GM21737 (cell line): ENCODE data around the gene FGD4.
"Not testable (repeated sequence)": the region's sequence is repeated elsewhere in the genome, so short reads cannot be mapped to it uniquely, and the experiment has no call there.

Experiments
- ATAC-seq: cut with Tn5 transposase; IDR thresholded peaks from one replicate; pipeline ENCODE4 v1.9.1; 2021; ENCODE audit warnings: mild to moderate bottlenecking, moderate library complexity; ENCODE audit not compliant: unreplicated experiment

Gene FGD4

GRCh38 chr12:32489070-32489469 lies 89.7 kb downstream of the FGD4 start:
- ATAC-seq = no peak

- ATAC-seq = no peak
These were observed 91.4 kb downstream of the FGD4 start for GRCh38 chr12:32490801-32491200.

GRCh38 chr12:32493282-32493681 lies 93.9 kb downstream of the FGD4 start:
- ATAC-seq = no peak

- ATAC-seq = no peak
These were observed 95.3 kb downstream of the FGD4 start for GRCh38 chr12:32494656-32495055.

- no peak for ATAC-seq
These were observed 97.6 kb downstream of the FGD4 start for GRCh38 chr12:32496946-32497345.

GRCh38 chr12:32497864-32498263 lies 98.5 kb downstream of the FGD4 start:
- ATAC-seq = no peak

- ATAC-seq = no peak
These were observed 99.7 kb downstream of the FGD4 start for GRCh38 chr12:32499048-32499447.

- ATAC-seq = no peak
These were observed 102.5 kb downstream of the FGD4 start for GRCh38 chr12:32501835-32502333.

- no peak for ATAC-seq
These were observed 103.5 kb downstream of the FGD4 start for GRCh38 chr12:32502693-32503502.

- ATAC-seq = no peak
These were observed 104.4 kb downstream of the FGD4 start for GRCh38 chr12:32503730-32504129.

- no peak for ATAC-seq
These were observed 105.2 kb downstream of the FGD4 start for GRCh38 chr12:32504591-32504990.

GRCh38 chr12:32505067-32505945 lies 105.9 kb downstream of the FGD4 start:
- ATAC-seq = no peak

- not testable (repeated sequence) for ATAC-seq
These were observed 108.0 kb downstream of the FGD4 start for GRCh38 chr12:32507096-32507941.

GRCh38 chr12:32507942-32508320 lies 108.6 kb downstream of the FGD4 start:
- ATAC-seq = no peak

GRCh38 chr12:32508626-32509025 lies 109.3 kb downstream of the FGD4 start:
- ATAC-seq = no peak

- no peak for ATAC-seq
These were observed 110.2 kb downstream of the FGD4 start for GRCh38 chr12:32509328-32510091.

GRCh38 chr12:32511976-32512375 lies 112.6 kb downstream of the FGD4 start:
- not testable (repeated sequence) for ATAC-seq

- no peak for ATAC-seq
These were observed 113.0 kb downstream of the FGD4 start for GRCh38 chr12:32512379-32512778.

GRCh38 chr12:32512910-32513309 lies 113.6 kb downstream of the FGD4 start:
- ATAC-seq = no peak
